B cell (primary cell): ENCODE data around the gene MROH2A. TPM values are rescaled to one million over a fixed set of nuclear protein-coding genes. Genes with fewer than 3 reads are reported as not detected.

Experiments used
- ATAC-seq: fragments of 200-7000 bp; cut with Tn5 transposase; one replicate; pipeline ENCODE4 v1.10.0; 2021; ENCODE audit warnings: low read depth, mild to moderate bottlenecking, moderate number of reproducible peaks, moderate library complexity
- CTCF ChIA-PET: fragments of 350-600 bp; sonication (Branson Sonifier 250); formaldehyde crosslinking; loops from one replicate; lab custom pipeline; 2021; ENCODE audit warnings: antibody characterized with exemption, inconsistent platforms; lab: Charles Lee
- POLR2A ChIA-PET: fragments of 350-600 bp; sonication (Branson Sonifier 250); formaldehyde crosslinking; loops from one replicate; lab custom pipeline; 2021; ENCODE audit warnings: antibody characterized with exemption; lab: Charles Lee
- DNase-seq: peaks from one replicate; pipeline ENCODE4 v3.0.0; 2013
- H2AFZ ChIP-seq: 2 replicates; pipeline ENCODE4 v1.6.1; 2012; ENCODE audit warnings: mild to moderate bottlenecking, low read depth, low read length; ENCODE audit not compliant: insufficient read depth, poor library complexity, severe bottlenecking
- H3K27ac ChIP-seq, 2 donors: 1 replicate in 1 of 2; 2 replicates in 1 of 2; pipeline ENCODE4 v1.5.1; 2012 to 2013; ENCODE audit warnings: low read length in 2 of 2, mild to moderate bottlenecking in 2 of 2, moderate library complexity in 1 of 2
- H3K27me3 ChIP-seq, 4 experiments: fragments of 200-600 bp in 1 of 4; sonication (generic) in 1 of 4; replicated peaks in 1 of 4; 1 replicate in 2 of 4; 2 replicates in 2 of 4; pipeline versions ENCODE4 v1.6.1 to v1.7.0; 2013 to 2016; ENCODE audit warnings: low read length in 3 of 4, mild to moderate bottlenecking in 2 of 4, mixed read lengths in 1 of 4, moderate library complexity in 1 of 4; ENCODE audit not compliant: insufficient read depth in 4 of 4, control insufficient read depth in 3 of 4; ENCODE audit errors: control extremely low read depth in 1 of 4
- H3K36me3 ChIP-seq, 2 experiments: replicated peaks in 1 of 2; 1 replicate in 1 of 2; 2 replicates in 1 of 2; pipeline versions ENCODE4 v1.6.1 to v1.7.1; 2013; ENCODE audit warnings: low read length in 1 of 2; ENCODE audit not compliant: insufficient read depth in 2 of 2, control insufficient read depth in 1 of 2; ENCODE audit errors: control extremely low read depth in 1 of 2, extremely low read depth in 1 of 2
- H3K4me1 ChIP-seq, 2 donors: fragments of 200-600 bp in 1 of 2; sonication (generic) in 1 of 2; 1 replicate in 1 of 2; 2 replicates in 1 of 2; pipeline versions ENCODE4 v1.5.1 to v1.6.1; 2013 to 2017; ENCODE audit warnings: low read length in 2 of 2; ENCODE audit not compliant: control insufficient read depth in 2 of 2, insufficient read depth in 2 of 2
- H3K4me2 ChIP-seq: replicated peaks from 2 replicates; pipeline ENCODE3; 2012; ENCODE audit warnings: mild to moderate bottlenecking, low read depth, low read length; ENCODE audit not compliant: poor library complexity, severe bottlenecking
- H3K4me3 ChIP-seq, 5 experiments: fragments of 200-600 bp in 1 of 5; sonication (generic) in 1 of 5; 1 replicate in 3 of 5; 2 replicates in 2 of 5; pipeline versions ENCODE4 v1.5.1 to v1.7.0; 2011 to 2016; ENCODE audit warnings: low read length in 4 of 5, mild to moderate bottlenecking in 4 of 5, low read depth in 2 of 5, control low read depth in 1 of 5, moderate library complexity in 1 of 5; ENCODE audit not compliant: insufficient read depth in 1 of 5; ENCODE audit errors: control extremely low read depth in 1 of 5, extremely low read depth in 1 of 5
- H3K79me2 ChIP-seq: fragments of 200-600 bp; sonication (generic); one replicate; pipeline ENCODE4 v1.6.0; 2016; ENCODE audit warnings: low read length; ENCODE audit not compliant: control insufficient read depth, insufficient read depth
- H3K9ac ChIP-seq: fragments of 200-600 bp; sonication (generic); 2 replicates; pipeline ENCODE4 v1.6.1; 2017; ENCODE audit warnings: mild to moderate bottlenecking, low read length, moderate library complexity
- H3K9me3 ChIP-seq, 3 donors: one replicate each; pipeline versions ENCODE4 v1.6.1 to v1.7.1; 2013; ENCODE audit warnings: low read length in 2 of 3; ENCODE audit not compliant: control insufficient read depth in 2 of 3, insufficient read depth in 1 of 3; ENCODE audit errors: control extremely low read depth in 1 of 3
- H4K20me1 ChIP-seq: 2 replicates; pipeline ENCODE4 v1.6.0; 2012; ENCODE audit warnings: mild to moderate bottlenecking, low read length; ENCODE audit not compliant: insufficient read depth, control insufficient read depth, poor library complexity, severe bottlenecking
- H3K27ac Mint-ChIP-seq: one replicate; pipeline ENCODE4 v1.8.0; 2021; ENCODE audit warnings: mixed read lengths
- H3K27me3 Mint-ChIP-seq: one replicate; pipeline ENCODE4 v1.8.0; 2021; ENCODE audit warnings: mixed read lengths
- H3K4me1 Mint-ChIP-seq: one replicate; pipeline ENCODE4 v1.8.0; 2021; ENCODE audit warnings: mixed read lengths
- H3K4me3 Mint-ChIP-seq: one replicate; pipeline ENCODE4 v1.8.0; 2021; ENCODE audit warnings: mixed read lengths
- H3K9me3 Mint-ChIP-seq: one replicate; pipeline ENCODE4 v1.8.0; 2022; ENCODE audit warnings: mixed read lengths; ENCODE audit not compliant: insufficient read depth
- EZH2 ChIP-seq: IDR thresholded peaks from 2 replicates; pipeline ENCODE4 v1.6.1; 2012; ENCODE audit warnings: borderline replicate concordance, low read depth, mild to moderate bottlenecking, moderate library complexity, low read length; ENCODE audit not compliant: insufficient read depth, poor library complexity, severe bottlenecking
- WGBS: methylation state at CpG from one replicate; pipeline ENCODE4 v1.1.5; 2013; ENCODE audit warnings: missing lambda C conversion rate; ENCODE audit not compliant: insufficient coverage; 5-methylcytosine and 5-hydroxymethylcytosine counted together
- intact Hi-C: fragments of 100-400 bp; cut with micrococcal nuclease; formaldehyde crosslinking; loops from one replicate; pipeline ENCODE4 v1.10.0; 2022
- polyA plus RNA-seq: library from polyadenylated mRNA; depleted of rRNA; stranded (reverse); fragments of >200 nt; gene quantifications from 2 replicates; pipeline ENCODE4 v1.2.3, GENCODE V29; 2012
- total RNA-seq, 2 donors: library from RNA; stranded (reverse); fragments of 120-200 nt in 1 of 2; gene quantifications; 1 replicate in 1 of 2; 2 replicates in 1 of 2; pipeline versions ENCODE4 v1.2.3 to v1.2.4, GENCODE V29; 2013 to 2022
- TF ChIP-seq, protein P1 (sequence below): fragments of 200-600 bp; IDR thresholded peaks from one replicate; pipeline ENCODE4 v1.8.0; 2022; ENCODE audit warnings: antibody characterized with exemption, mild to moderate bottlenecking

The MROH2A gene
- total and polyA plus RNA-seq, 2 donors (not counting 1 experiment from before 2014, with no cell fraction given): not detected

DNA sequence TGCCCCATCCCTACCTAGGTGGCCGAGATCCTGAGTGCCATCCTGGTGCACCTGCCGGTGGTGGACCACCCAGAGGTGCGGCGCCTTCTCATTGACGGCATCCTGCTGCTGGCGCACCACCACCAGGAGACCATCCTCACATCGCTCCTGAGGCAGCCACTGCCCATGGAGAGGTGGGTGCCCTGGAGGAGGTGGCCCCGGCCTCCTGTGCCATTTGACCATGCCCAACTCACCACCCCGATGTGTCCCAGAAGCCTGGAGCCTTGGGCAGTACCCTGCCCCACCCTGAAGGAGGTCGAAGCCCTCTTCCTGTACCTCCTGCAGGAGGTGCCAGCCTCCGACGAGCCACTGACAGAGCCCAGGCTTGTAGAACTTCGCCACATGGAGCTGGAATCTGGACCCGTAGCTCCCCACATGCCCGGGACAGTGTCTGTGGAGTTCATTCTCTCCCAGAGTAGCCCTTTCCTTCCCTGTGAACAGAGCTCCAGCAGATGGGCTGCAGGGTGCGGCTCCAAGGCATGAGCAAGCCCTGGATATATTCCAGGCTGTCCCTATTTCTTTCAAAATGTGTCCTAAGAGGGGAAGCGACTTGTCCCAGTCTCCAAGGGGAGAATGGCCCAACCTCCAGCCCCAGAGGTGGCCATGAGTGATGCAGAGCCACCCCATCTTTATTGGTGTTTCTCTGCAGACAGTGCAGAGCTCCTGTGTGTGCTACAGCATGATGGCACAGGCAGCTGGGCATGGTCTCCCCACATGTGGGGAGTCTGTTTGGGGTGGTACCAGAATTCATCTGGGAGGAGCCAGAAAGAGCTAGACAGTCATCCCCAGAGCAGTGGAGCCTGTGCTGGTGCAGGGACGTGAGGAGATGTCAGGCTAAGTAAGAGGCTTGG lies 42.0 kb downstream of the MROH2A start:
- Histone ChIP-seq H3K36me3 (no peaks in the 10 kb centered on the region), H3K9me3 (peaks cover 0 to 6% (median 0%) of the 10 kb centered on the region in 3 donors), H3K4me3 (no peak overlapping the region), H3K79me2 (no peaks in the 10 kb centered on the region), H3K27ac (no peak overlapping the region), H2AFZ (no peak overlapping the region), H3K4me2 (no peak overlapping the region), H4K20me1 (no peaks in the 10 kb centered on the region), H3K4me1 (no peaks in the 10 kb centered on the region), H3K27me3 (peaks cover 0 to 5% (median 0%) of the 10 kb centered on the region in 4 experiments), H3K9ac (no peak overlapping the region)
- TF ChIP-seq, protein P1, sequence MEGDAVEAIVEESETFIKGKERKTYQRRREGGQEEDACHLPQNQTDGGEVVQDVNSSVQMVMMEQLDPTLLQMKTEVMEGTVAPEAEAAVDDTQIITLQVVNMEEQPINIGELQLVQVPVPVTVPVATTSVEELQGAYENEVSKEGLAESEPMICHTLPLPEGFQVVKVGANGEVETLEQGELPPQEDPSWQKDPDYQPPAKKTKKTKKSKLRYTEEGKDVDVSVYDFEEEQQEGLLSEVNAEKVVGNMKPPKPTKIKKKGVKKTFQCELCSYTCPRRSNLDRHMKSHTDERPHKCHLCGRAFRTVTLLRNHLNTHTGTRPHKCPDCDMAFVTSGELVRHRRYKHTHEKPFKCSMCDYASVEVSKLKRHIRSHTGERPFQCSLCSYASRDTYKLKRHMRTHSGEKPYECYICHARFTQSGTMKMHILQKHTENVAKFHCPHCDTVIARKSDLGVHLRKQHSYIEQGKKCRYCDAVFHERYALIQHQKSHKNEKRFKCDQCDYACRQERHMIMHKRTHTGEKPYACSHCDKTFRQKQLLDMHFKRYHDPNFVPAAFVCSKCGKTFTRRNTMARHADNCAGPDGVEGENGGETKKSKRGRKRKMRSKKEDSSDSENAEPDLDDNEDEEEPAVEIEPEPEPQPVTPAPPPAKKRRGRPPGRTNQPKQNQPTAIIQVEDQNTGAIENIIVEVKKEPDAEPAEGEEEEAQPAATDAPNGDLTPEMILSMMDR: no peak
- TF ChIP-seq EZH2: no peak
- ChIA-PET POLR2A (no interaction called here), CTCF (no interaction called here)
- H3K27ac Mint-ChIP-seq: no peak overlapping the region
- intact Hi-C loops: no loop called here
- H3K4me3 Mint-ChIP-seq: no peak overlapping the region
- H3K9me3 Mint-ChIP-seq: no peaks in the 10 kb centered on the region
- ATAC-seq (no peak), DNase-seq (no peak)
- H3K4me1 Mint-ChIP-seq: no peaks in the 10 kb centered on the region
- 82% methylated on average over 14 of the region's 18 CpGs for WGBS
- peaks cover 9% of the 10 kb centered on the region for H3K27me3 Mint-ChIP-seq

DNA sequence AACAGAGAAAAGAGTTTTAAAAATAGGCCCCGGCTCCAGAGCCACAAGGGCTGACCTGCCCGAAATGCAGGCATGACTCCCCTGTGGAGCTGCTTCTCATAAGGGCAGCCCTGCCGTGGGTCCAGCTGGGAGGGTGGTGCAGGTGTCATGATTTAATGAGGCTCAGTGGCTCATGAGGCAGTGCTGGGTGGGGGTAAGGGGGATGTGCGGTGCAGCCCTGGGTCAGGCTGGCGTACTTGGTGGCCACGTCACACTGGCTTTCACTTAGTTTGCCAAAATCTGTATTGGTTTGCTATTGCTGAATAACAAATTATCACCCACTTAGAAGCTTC lies 42.6 kb downstream of the MROH2A start:
- Histone ChIP-seq H3K27ac (no peak overlapping the region), H3K79me2 (no peaks in the 10 kb centered on the region), H3K9me3 (peaks cover 0 to 6% (median 0%) of the 10 kb centered on the region in 3 donors), H4K20me1 (no peaks in the 10 kb centered on the region), H2AFZ (no peak overlapping the region), H3K4me1 (no peaks in the 10 kb centered on the region), H3K9ac (no peak overlapping the region), H3K36me3 (no peaks in the 10 kb centered on the region), H3K4me2 (no peak overlapping the region), H3K4me3 (no peak overlapping the region), H3K27me3 (peaks cover 0 to 5% (median 0%) of the 10 kb centered on the region in 4 experiments)
- Mint-ChIP-seq H3K4me1 (no peaks in the 10 kb centered on the region), H3K27me3 (peaks cover 8% of the 10 kb centered on the region), H3K4me3 (no peak overlapping the region), H3K27ac (no peak overlapping the region), H3K9me3 (peaks cover 1% of the 10 kb centered on the region)
- ATAC-seq (no peak), DNase-seq (no peak)
- TF ChIP-seq, protein P1: no peak
- no peak for TF ChIP-seq EZH2
- POLR2A ChIA-PET: no interaction called here
- CTCF ChIA-PET: no interaction called here
- intact Hi-C loops: no loop called here
- WGBS: 96% methylated on average over 3 of the region's 6 CpGs
